Measurements from ENCODE around the gene DOHH.

GRCh38 chr19:3531716-3532115, 31.2 kb upstream of the DOHH start:
- no peak for TF ChIP-seq CTCF (conservative IDR thresholded peaks at IDR 0.05 in 1 of 2, IDR thresholded peaks at IDR 0.05 in 1 of 2; ENCODE audit: extremely low read depth in 1 of 2, insufficient read depth in 1 of 2, low read depth in 1 of 2, low read length in 2 of 2)
- TF ChIP-seq EZH2 (IDR thresholded peaks at IDR 0.05; ENCODE audit: borderline replicate concordance, low read length) = no peak
